ELR (cell line): ENCODE results near the gene RUSC1.

ENCODE experiments used
- DNase-seq: peaks from one replicate; pipeline ENCODE4 v3.0.0-alpha.2; 2015; ENCODE audit warnings: low read depth

RUSC1 gene

DNA sequence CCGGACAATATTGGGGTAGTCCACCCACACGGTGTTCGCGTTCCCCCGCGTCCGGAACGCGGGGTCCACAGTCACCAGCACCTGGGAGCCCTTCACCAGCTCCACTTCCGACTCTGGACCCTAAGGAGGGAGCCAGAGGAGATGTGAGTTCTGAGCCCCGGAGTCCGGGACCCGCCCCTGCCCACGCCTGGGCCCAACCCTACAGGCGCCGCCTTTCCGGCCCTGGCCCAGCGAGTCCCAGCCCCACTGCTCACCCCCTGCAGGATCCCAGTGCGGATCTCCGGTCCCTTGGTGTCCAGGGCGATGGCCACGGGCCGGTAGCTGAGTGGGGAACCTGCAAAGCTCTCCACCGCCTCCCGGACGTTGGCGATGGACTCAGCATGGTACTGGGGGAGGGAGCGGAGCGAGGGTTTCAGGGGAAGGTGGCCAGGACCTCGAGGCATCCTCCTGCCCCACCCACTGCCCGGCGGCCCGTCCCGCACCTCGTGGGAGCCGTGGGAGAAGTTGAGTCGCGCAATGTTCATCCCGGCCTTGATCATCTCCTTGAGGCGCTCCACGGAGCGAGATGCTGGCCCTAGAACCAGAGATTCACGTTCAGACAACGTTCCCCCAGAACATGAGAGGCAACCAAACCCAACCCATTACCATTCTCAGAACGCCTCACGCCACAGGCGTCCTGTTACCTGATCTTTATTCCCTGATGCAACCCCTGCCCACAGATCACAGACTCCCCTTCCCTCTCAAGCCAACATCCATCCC is 25.3 kb upstream of the RUSC1 start:
- DNase-seq, result no peak

DNA sequence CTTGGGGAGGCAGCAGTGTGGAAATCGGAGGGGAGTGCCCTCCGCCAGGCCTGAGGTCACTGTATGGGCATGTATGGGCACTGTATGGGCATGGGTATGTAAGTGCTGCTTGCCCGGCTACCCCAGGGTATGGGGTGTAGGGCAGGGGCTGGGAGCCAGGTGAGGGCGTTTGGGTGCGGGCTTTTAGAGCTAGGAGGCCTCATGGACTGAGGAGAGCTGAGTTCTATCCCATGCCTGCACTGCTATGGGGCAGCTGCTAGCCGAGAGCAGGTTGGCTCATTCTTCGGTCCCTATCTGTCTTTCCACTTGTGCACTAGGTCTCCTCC is 24.8 kb upstream of the RUSC1 start:
- DNase-seq, result no peak

DNA sequence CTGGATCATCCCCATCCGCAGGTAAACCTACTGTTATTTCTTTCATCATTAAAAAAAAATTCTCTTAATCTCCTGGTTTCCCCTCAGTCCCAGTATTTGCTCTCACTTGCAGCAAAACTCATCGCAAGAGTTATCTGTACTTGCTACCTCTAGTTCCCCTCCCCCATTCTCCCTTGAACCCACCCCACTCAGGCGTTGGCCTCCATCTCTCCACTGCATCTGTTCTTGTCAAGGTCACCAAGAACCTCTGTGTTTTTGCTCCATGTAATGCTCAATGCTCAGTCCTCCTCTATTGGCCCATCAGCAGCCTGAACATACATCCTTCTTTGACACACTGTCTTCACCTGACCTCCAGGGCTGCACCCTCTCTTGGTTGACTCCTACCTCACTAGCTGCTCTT is 24.0 kb upstream of the RUSC1 start:
- no peak for DNase-seq

GRCh38 chr1:155297384-155297783 is 23.3 kb upstream of the RUSC1 start:
- DNase-seq, result no peak

DNA sequence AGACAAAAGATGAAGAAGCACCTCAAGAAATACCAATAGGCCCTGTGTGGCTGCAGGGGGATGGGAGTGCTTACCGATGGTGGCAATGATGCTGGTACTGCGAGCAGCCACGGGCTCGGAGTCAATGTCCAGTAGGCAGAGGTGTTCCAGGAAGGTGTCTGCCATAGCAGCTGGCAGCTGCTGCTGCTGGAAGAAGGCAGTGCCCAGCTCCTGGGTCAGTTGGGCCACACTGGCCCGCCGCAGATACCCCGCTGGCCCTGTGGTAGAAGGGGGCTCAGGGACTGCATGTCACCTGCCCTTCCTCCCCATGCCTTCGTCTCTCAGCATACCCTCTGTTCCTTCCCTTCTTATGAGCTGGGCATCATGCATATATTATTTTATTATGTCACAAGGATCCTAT is 20.7 kb upstream of the RUSC1 start:
- no peak for DNase-seq

GRCh38 chr1:155300553-155301329 is 20.0 kb upstream of the RUSC1 start:
- DNase-seq, result no peak

GRCh38 chr1:155301342-155301841 is 19.3 kb upstream of the RUSC1 start, which contains the start of gene PKLR:
TSS of gene PKLR (minus strand) at chr1:155301438. CDS start at chr1:155301395, 43 bp downstream.
- DNase-seq, result no peak

- no peak for DNase-seq
Measured at GRCh38 chr1:155304558-155305063, 16.1 kb upstream of the RUSC1 start.

DNA sequence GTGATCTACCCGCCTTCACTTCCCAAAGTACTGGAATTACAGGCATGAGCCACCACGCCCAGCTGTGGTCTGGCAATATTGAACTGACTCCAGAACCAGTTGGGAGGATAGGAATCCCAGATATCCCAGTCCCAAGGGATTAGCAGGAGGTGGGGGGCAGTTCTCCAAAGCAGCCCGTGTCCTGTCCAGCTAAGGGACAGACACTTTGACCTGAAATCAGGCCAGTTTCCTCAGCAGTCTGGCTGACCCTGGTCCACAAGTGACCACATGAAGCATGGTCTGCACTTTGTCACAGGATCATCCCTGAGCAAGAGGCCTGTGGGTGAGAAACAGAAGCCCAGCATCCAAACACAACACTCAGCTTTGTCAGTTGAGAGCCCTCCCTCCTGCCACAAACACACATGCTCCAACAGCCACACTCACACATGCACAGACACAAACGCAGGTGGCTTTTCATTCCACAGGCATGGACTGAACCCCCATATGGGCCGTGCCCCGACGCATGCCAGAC is 14.8 kb upstream of the RUSC1 start:
- no peak for DNase-seq

DNA sequence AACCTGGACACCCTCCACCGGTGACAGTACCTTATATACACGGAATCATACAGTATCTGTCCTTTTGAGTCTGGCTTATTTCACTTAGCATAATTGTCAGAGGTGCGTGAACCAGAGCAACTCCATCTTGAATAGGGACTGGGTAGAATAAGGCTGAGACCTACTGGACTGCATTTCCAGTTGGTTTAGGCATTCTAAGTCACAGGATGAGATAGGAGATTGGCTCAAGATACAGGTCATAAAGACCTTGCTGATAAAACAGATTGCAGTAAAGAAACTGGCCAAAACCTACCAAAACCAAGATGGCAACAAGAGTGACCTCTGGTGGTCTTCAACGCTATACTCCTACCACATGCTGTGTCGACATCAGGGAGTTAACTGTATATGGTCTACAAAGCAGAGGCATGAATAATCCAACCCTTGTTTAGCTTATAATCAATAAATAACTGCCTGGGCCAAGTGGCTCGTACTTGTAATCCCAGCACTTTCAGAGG is 13.4 kb upstream of the RUSC1 start:
- peak; percentile 79 for DNase-seq

- peak; percentile 98 for DNase-seq
Measured at GRCh38 chr1:155308493-155309422, 11.9 kb upstream of the RUSC1 start, which contains the start of gene FDPS. TSS of gene FDPS (plus strand) at chr1:155308866. CDS start at chr1:155309790, 924 bp downstream.

DNA sequence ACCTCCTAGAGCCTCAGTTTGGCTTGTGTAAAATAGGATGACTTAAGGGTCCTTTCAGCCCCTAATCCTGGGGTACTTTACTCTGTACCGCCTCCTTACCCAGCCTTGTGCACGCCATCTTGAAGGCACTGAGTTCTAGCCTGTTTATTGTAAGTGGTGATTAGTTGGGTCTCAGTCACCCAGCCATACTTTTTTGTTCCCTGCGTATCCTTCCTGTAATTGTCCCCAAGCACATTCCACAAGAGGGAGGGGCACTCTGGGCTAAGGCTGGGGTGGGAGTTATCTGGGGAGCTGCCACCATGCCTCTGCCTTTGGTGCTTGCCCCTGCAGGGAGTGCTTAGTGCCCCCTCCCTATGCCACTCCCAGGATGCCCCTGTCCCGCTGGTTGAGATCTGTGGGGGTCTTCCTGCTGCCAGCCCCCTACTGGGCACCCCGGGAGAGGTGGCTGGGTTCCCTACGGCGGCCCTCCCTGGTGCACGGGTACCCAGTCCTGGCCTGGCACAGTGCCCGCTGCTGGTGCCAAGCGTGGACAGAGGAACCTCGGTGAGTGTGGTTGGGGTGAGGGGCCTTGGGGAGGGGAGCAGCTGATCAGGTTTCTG is 11.2 kb upstream of the RUSC1 start:
- DNase-seq, result peak; percentile 34

DNA sequence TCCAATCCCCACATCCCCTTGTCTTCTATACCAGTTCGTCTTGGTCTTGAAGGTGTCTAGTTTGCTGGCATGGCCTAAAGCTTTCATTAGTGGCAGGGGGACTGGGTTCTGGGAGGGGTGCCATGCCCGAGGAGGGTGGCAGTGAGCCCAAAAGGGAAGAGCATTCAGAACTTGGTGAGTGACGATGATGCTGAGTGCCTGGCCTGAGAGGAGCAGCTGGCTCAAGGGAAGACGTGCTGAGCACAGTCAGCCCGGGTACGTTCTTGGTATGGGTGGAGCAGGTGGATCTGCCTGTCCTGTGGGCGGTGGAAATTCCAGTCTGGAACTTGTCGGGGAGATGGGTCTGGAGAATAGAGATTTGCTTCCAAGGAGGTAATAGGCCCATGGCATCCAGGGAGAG is 7.4 kb upstream of the RUSC1 start:
- no peak for DNase-seq

DNA sequence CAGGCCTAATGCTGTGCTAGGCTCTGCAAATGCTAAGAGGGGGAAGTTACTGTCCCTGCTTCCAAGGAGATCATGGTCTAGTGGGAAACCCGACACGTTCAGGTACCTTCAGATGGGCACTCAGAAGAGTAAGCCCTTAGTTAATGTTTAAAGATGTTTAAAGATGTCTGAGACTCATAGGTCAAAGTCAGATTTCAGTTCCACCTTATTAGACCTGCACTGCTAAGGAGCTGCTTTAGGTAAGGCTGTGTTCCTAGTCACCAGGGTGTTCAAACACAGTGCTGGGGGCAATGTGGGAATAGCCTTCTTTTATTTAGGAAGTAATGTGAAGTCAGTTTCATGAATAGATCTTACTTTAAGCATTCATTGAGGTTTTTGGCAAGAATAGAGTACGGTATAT is 3.8 kb upstream of the RUSC1 start:
- no peak for DNase-seq

DNA sequence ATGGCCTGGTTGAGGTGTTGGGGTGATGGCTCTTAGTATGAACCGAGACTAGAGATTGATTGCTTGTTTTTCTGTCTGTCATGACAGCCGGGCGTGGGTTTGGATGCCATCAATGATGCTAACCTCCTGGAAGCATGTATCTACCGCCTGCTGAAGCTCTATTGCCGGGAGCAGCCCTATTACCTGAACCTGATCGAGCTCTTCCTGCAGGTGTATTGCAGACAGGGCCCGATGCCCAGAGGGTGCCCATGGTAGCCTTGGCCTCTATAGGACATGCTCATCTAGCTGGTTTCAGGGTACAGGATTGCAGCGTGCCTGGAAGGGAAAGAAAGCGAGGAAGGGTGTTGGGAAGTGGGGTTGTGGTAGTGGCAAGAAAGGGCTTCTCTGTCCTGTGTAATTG is 2.6 kb upstream of the RUSC1 start:
- no peak for DNase-seq

GRCh38 chr1:155319536-155319935 is 1.2 kb upstream of the RUSC1 start:
- DNase-seq, result no peak

- DNase-seq, result no peak
Measured at GRCh38 chr1:155320252-155320651, 442 bp upstream of the RUSC1 start.

DNA sequence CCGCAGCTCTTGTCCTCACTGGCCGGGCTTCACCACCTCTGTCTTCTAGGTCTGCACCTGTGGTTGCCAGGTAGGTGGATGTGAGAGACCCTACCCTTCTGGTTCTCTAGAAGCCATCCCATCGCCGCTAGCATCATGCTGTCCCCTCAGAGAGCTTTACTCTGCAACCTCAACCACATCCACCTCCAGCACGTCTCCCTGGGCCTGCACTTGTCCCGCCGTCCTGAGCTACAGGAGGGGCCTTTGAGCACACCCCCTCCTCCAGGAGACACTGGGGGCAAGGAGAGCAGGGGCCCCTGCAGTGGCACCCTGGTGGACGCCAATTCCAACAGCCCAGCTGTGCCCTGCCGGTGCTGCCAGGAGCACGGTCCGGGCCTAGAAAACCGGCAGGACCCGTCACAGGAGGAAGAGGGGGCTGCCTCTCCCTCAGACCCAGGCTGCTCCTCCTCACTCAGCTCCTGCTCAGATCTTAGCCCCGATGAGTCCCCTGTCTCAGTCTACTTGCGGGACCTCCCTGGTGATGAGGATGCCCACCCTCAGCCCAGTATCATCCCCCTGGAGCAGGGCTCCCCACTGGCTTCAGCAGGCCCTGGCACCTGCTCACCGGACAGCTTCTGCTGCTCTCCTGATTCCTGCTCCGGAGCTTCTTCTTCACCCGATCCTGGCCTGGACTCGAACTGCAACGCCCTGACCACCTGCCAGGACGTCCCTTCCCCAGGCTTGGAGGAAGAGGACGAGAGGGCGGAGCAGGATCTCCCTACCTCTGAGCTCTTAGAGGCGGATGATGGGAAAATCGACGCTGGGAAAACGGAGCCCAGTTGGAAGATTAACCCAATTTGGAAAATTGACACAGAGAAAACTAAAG is 1.2 kb downstream of the RUSC1 start:
- DNase-seq, result peak; percentile 16

DNA sequence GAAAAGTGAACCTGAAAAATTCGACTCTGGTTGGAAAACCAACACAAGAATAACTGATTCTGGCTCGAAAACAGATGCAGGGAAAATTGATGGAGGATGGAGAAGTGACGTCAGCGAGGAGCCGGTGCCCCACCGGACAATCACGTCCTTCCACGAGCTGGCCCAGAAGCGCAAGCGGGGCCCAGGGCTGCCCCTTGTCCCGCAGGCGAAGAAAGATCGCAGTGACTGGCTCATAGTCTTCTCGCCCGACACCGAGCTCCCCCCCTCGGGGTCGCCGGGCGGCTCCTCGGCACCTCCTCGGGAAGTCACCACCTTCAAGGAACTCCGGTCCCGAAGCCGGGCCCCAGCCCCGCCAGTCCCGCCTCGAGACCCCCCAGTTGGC is 1.9 kb downstream of the RUSC1 start:
- peak; percentile 63 for DNase-seq
